ENCODE results near the gene ATP9A.

DNA sequence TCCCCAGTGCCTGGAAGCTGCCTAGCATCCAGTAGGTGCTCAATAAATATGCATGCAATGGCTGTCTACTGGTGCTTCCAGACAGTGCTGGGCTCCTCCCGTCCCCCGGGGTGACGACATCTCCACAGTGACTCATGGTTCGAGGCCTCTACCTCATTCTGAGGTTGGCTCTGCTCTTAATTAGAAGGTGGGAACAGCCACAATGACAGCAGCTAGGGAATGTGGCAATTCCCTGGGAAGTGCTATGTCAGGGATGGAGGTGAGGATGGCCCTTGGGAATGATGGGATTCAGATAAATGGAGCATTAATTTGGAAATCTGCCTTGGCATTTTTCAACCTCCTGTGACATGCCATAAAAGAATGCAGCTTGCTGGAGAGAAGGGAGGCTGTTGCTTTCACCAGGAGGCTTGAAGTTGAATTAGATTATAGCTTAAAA lies 182.2 kb downstream of the ATP9A start:
- TF ChIP-seq, protein P1, sequence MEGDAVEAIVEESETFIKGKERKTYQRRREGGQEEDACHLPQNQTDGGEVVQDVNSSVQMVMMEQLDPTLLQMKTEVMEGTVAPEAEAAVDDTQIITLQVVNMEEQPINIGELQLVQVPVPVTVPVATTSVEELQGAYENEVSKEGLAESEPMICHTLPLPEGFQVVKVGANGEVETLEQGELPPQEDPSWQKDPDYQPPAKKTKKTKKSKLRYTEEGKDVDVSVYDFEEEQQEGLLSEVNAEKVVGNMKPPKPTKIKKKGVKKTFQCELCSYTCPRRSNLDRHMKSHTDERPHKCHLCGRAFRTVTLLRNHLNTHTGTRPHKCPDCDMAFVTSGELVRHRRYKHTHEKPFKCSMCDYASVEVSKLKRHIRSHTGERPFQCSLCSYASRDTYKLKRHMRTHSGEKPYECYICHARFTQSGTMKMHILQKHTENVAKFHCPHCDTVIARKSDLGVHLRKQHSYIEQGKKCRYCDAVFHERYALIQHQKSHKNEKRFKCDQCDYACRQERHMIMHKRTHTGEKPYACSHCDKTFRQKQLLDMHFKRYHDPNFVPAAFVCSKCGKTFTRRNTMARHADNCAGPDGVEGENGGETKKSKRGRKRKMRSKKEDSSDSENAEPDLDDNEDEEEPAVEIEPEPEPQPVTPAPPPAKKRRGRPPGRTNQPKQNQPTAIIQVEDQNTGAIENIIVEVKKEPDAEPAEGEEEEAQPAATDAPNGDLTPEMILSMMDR (IDR thresholded peaks at IDR 0.05; ENCODE audit: extremely low read depth in 1 of 2, insufficient read depth in 1 of 2, low read depth in 1 of 2, low read length in 2 of 2), result no peak
- TF ChIP-seq POLR2AphosphoS5 (IDR thresholded peaks at IDR 0.05; ENCODE audit: insufficient read depth, low read depth, low read length), result no peak
- TF ChIP-seq EZH2 (IDR thresholded peaks at IDR 0.05; ENCODE audit: borderline replicate concordance, low read depth, low read length, severe bottlenecking), result no peak
- TF ChIP-seq, protein P2, sequence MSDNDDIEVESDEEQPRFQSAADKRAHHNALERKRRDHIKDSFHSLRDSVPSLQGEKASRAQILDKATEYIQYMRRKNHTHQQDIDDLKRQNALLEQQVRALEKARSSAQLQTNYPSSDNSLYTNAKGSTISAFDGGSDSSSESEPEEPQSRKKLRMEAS (IDR thresholded peaks at IDR 0.05; ENCODE audit: insufficient read depth, insufficient read length), result no peak
- TF ChIP-seq MYC (IDR thresholded peaks at IDR 0.05; ENCODE audit: low read depth, low read length), result no peak
- TF ChIP-seq POLR2A (IDR thresholded peaks at IDR 0.05; ENCODE audit: low read depth, low read length), result no peak
- no peak for TF ChIP-seq JUN (IDR thresholded peaks at IDR 0.05; ENCODE audit: borderline replicate concordance, insufficient read depth, insufficient read length, low read depth)
- no peak for TF ChIP-seq FOS (IDR thresholded peaks at IDR 0.05; ENCODE audit: borderline replicate concordance, insufficient read depth, low read length)
